ENCODE measurements around the gene TMPRSS11E.
"Not testable (repeated sequence)": the region's sequence is repeated elsewhere in the genome, so short reads cannot be mapped to it uniquely, and the experiment has no call there.

Gene TMPRSS11E, protein sequence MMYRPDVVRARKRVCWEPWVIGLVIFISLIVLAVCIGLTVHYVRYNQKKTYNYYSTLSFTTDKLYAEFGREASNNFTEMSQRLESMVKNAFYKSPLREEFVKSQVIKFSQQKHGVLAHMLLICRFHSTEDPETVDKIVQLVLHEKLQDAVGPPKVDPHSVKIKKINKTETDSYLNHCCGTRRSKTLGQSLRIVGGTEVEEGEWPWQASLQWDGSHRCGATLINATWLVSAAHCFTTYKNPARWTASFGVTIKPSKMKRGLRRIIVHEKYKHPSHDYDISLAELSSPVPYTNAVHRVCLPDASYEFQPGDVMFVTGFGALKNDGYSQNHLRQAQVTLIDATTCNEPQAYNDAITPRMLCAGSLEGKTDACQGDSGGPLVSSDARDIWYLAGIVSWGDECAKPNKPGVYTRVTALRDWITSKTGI

GRCh38 chr4:68447201-68447600 lies at the start of gene TMPRSS11E:
TMPRSS11E (plus strand) TSS chr4:68447463; CDS start chr4:68447513, 50 bp downstream.
- DNase-seq (ENCODE audit: low read depth in 4 of 4, low spot score in 1 of 4) = no peak

DNA sequence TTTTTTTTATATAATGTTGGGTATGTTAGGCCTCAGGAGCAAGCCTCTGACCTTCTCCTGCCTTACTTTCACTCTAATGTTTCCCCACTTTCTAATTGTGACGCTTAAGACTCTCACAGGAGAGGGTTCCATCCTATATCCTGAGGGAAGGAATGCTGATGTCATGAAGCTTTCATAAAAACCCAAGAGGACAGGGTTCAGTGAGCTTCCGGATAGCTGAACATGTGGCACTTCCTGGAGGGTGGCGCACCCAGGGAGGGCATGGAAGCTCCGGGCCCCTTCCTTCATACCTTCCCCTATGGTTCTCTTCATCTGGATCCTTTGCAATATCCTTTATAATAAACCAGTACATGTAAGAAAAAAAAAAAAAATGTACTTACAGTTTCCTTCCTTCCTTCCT lies 48.0 kb upstream of the TMPRSS11E start:
- no peak for DNase-seq (ENCODE audit: low read depth in 4 of 4, low spot score in 1 of 4)

GRCh38 chr4:68401231-68401630 lies 46.0 kb upstream of the TMPRSS11E start:
- no peak for DNase-seq (ENCODE audit: low read depth in 4 of 4, low spot score in 1 of 4)

DNA sequence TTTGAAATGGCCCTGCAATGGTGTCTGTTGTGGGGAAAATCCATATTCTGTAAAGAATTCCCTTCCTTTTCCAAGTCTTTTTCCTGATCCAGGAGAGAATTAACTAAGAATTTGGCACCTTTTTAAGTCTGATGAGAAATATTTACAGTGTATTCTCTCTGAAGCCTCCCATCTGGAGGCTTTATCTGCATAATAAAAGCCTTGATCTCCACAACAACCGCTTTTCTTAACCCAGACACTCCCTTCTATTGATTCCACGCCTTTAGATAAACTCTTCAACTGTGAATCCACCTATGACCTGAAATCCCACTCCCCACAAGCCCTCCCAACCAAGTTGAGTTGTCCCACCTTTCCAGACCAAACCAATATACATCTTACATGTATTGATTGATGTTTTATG lies 43.1 kb upstream of the TMPRSS11E start:
- no peak for DNase-seq (ENCODE audit: low read depth in 4 of 4, low spot score in 1 of 4)

DNA sequence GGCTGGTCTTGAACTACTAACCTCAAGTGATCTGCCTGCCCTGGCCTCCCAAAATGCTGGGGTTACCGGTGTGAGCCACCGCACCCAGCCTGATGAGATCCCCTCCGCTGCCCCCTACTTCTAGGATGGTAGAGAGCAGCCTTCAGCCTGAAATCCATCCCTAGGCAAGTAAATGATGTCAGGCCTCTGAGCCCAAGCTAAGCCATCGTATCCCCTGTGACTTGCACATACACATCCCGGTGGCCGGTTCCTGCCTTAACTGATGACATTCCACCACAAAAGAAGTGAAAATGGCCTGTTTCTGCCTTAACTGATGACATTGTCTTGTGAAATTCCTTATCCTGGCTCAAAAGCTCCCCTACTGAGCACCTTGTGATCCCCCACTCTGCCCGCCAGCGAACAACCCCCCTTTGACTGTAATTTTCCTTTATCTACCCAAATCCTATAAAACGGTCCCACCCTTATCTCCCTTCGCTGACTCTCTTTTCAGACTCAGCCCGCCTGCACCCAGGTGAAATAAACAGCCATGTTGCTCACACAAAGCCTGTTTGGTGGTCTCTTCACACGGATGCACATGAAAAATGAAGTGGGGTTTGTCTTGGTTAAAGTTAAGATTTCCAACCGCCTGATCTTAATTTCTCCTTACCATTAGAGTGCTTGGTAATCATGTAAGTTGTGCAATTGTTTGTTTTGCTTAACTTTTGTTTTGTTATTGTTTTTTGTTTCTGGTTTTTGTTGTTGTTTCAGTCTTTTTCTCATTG lies 41.4 kb upstream of the TMPRSS11E start:
- DNase-seq (ENCODE audit: low read depth in 4 of 4, low spot score in 1 of 4) = not testable (repeated sequence)

- no peak for DNase-seq (ENCODE audit: low read depth in 4 of 4, low spot score in 1 of 4)
Measured at GRCh38 chr4:68406479-68406859, 40.8 kb upstream of the TMPRSS11E start.

DNA sequence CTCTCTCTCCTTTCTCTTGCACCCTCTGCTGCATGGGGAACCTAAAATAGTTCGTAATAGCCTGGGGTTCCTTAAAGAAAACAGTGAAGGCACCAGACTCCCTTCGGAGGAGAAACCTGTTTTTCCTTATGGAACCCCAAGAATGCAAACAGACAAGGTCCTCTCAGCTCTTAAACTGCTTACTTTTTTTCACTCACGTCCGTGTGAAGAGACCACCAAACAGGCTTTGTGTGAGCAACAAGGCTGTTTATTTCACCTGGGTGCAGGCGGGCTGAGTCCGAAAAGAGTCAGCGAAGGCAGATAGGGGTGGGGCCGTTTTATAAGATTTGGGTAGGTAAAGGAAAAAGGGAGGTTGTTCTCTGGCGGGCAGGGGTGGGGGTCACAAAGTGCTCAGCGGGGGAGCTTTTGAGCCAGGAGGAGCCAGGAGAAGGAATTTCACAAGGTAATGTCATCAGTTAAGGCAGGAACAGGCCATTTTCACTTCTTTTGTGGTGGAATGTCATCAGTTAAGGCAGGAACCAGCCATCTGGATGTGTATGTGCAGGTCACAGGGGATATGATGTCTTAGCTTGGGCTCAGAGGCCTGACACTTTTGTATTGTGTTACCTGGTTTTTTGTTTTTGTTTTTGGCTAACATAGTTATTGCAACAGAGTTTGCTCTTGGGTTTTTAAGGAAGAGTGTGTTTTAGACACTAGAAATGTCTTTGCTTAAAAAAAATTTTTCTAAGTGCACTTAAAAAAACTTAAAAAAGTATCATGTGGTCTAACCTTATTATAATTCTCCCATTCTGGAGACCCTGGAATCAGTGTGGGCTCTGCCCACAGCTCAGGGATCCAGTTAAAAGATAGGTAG lies 40.0 kb upstream of the TMPRSS11E start:
- DNase-seq (ENCODE audit: low read depth in 4 of 4, low spot score in 1 of 4) = not testable (repeated sequence)

DNA sequence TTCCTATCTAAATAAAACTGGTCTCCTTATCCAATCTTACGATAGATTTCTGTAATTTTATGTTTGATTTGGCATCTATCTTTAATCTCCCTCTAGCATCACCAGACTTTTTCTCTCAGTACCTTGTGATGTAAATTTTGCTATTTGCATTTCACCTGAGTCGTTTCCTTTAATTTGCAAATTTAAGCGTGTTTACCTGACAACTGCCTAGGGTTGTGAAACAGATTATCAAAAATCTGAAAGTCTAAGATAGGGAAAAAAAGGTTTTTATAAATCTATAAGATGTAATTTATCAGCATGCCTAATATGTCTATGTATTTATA lies 39.4 kb upstream of the TMPRSS11E start:
- DNase-seq (ENCODE audit: low read depth in 4 of 4, low spot score in 1 of 4) = no peak

DNA sequence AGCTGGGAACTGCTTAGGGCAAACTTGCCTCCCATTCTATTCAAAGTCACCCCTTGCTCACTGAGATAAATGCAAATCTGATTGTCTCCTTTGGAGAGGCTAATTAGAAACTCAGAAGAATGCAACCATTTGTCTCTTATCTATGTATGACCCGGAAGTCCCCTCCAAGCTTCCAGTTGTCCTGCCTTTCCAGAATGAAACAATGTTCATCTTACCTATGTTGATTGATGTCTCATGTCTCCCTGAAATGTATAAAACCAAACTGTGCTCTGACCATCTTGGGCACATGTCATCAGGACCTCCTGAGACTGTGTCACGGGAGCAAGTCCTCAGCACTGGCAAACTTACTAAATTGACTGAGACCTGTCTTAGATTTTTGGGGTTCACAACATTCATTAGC lies 37.1 kb upstream of the TMPRSS11E start:
- DNase-seq (ENCODE audit: low read depth in 4 of 4, low spot score in 1 of 4) = no peak

DNA sequence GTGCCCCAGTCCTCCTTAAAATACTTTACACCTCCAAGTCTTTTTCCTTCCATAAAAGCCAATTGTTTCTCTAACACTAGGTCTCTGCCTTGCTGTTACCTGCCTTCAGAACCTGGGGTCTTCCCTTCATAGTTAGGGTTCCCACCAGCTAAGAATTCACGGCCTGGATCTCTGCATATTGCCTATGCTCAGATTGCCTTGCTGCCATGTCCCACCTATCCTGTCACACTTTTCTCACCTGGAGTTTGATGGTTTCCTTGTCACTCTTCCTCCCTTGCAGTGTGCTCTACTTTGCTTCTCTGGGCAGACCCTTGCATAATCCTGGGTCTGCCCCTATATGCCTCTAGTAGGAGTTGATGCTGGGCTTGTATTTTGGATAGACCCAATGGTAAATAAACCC lies 36.6 kb upstream of the TMPRSS11E start:
- DNase-seq (ENCODE audit: low read depth in 4 of 4, low spot score in 1 of 4) = no peak

DNA sequence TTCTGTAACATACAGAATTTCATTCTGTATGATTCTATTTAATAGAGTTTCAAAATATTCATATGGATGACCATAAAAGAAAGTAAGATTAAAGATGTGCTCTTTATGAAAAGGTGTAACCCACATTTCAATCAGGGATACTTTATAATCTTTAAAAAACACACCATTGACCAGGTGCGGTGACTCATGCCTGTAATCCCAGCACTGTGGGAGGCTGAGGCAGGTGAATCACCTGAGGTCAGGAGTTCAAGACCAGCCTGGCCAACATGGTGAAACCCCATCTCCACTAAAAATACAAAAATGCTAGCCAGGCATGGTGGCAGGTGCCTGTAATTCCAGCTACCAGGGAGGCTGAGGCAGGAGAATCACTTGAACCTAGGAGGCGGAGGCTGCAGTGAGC lies 35.2 kb upstream of the TMPRSS11E start:
- not testable (repeated sequence) for DNase-seq (ENCODE audit: low read depth in 4 of 4, low spot score in 1 of 4)

- DNase-seq (ENCODE audit: low read depth in 4 of 4, low spot score in 1 of 4) = no peak
Measured at GRCh38 chr4:68416591-68416990, 30.7 kb upstream of the TMPRSS11E start.

GRCh38 chr4:68426516-68426915 lies 20.7 kb upstream of the TMPRSS11E start:
- no peak for DNase-seq (ENCODE audit: low read depth in 4 of 4, low spot score in 1 of 4)

DNA sequence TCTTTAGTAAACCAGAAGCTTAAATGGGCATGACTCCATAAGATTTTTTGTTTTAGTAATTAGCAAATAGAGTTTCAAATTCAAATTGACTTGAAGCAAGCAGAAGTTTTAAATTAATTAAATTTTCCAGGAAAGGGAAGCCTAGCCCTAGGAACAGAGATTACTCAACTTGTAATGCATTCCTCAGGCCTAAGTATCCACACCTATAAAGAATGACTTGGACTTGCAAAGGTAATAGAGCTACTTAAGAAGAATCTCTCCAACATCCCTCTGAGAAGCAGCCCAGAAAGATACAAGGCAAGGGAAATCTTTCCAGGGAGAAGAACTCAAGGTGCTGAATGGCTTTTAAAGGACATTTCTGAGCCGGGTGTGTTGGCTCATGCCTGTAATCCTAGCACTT lies 16.9 kb upstream of the TMPRSS11E start:
- no peak for DNase-seq (ENCODE audit: low read depth in 4 of 4, low spot score in 1 of 4)

GRCh38 chr4:68432320-68432719 lies 14.9 kb upstream of the TMPRSS11E start:
- DNase-seq (ENCODE audit: low read depth in 4 of 4, low spot score in 1 of 4) = no peak

GRCh38 chr4:68433582-68433981 lies 13.7 kb upstream of the TMPRSS11E start:
- no peak for DNase-seq (ENCODE audit: low read depth in 4 of 4, low spot score in 1 of 4)

DNA sequence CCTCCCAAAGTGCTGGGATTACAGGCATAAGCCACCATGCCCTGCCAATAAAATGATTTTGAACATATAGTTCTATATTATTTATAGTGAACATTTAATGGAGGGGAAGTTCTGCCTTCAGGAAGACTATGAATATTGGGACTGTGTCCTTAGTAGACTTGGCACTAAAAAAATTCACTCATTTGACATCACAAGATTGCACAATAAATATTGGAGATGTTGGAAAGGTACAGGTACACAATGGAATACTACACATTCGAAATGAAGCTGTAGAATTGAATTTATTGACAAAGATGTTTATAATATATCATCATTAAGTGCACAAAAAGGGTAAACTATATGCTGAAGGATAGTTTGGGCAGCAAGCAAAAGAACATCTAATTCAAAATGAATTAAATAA lies 13.0 kb upstream of the TMPRSS11E start:
- no peak for DNase-seq (ENCODE audit: low read depth in 4 of 4, low spot score in 1 of 4)

DNA sequence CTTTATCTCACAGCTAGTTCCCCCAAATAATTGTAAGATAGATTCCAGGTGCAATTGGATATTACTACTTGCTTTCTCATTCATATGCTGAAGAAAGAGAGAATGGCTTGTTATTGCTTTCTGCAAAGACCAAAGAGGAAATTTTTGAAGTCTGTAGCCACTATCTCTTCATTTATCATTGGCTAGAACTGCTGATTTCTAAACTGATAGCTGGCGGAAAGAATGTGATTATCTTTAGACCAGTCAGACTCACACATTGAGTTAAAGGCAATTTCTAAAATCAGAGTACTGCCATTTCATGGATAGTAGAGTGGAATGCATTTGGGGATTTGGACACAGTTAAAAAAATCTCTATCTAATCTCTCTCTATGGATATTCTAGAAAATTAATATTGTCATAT lies 12.4 kb upstream of the TMPRSS11E start:
- DNase-seq (ENCODE audit: low read depth in 4 of 4, low spot score in 1 of 4) = no peak

- DNase-seq (ENCODE audit: low read depth in 4 of 4, low spot score in 1 of 4) = no peak
Measured at GRCh38 chr4:68445111-68445510, 2.2 kb upstream of the TMPRSS11E start.

DNA sequence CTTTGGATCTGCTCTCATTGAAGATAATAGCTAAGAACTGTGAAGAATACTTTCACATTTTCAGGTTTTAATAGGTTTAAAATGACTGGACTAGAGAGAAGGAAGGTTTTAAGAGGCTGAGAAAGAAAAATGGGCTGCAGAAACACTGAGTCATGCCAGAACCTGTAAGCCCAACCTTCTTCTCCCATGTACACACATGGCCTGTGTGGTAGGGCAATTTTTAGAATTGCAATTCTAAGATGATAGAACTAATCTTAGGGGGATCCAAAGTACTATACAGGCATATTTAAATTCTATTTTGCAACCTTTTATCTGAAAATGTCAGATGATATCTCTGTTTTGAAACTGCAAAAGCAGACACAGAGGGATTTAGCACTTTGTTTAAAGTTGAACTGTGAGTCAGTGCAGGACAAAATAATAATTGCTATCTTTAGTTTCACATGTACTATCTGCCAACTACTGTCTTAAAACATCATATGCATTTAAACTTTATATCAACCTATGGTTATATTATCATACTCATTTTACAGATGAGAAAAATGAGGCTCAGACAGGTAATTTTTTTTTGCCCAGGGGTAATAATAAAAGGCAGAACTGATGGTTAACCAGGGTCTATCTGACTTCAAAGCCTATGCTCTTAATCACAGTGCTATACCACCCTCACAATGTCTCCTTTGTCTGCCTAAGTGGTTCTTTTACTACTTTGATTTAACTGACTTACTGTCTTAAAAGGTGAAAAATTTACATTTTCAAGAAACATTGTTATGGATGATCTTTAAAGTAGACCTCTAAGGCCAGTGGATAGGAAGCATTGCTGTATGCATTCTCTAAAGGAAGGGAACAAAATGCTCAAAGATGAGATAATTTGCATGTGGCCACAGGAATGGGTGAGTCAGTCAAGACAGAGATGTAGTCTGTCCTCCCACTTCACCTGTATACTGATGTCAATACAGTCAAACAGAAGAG lies 4.3 kb downstream of the TMPRSS11E start:
- no peak for DNase-seq (ENCODE audit: low read depth in 4 of 4, low spot score in 1 of 4)

GRCh38 chr4:68460085-68460484 lies 12.8 kb downstream of the TMPRSS11E start:
- no peak for DNase-seq (ENCODE audit: low read depth in 4 of 4, low spot score in 1 of 4)
